Muscle of leg (tissue), 11 donors: ENCODE measurements around the gene TSC22D2. TPM values are rescaled to one million over a fixed set of nuclear protein-coding genes. Genes with fewer than 3 reads are reported as not detected.
A peak's percentile ranks its signal among the peaks of the same experiment; 100 is the strongest.

Source experiments
- DNase-seq: peaks from one replicate; pipeline ENCODE4 v3.0.0; 2013
- H3K27ac ChIP-seq: one replicate; pipeline ENCODE4 v1.5.1; 2013; ENCODE audit warnings: mild to moderate bottlenecking, low read length, control low read depth
- H3K27me3 ChIP-seq: one replicate; pipeline ENCODE4 v1.6.1; 2013; ENCODE audit warnings: low read length; ENCODE audit not compliant: control insufficient read depth, insufficient read depth
- H3K36me3 ChIP-seq: one replicate; pipeline ENCODE4 v1.6.1; 2013; ENCODE audit warnings: low read length; ENCODE audit not compliant: control insufficient read depth, insufficient read depth
- H3K4me1 ChIP-seq: one replicate; pipeline ENCODE4 v1.6.1; 2013; ENCODE audit warnings: low read length; ENCODE audit not compliant: control insufficient read depth, insufficient read depth
- H3K4me3 ChIP-seq: one replicate; pipeline ENCODE4 v1.5.1; 2013; ENCODE audit warnings: low read length, control low read depth
- H3K9me3 ChIP-seq: replicated peaks from 2 replicates; pipeline ENCODE4 v1.6.1; 2013; ENCODE audit warnings: low read depth, low read length; ENCODE audit not compliant: control insufficient read depth
- WGBS: methylation state at CpG from one replicate; pipeline ENCODE4 v1.1.5; 2013; ENCODE audit warnings: missing lambda C conversion rate; ENCODE audit not compliant: insufficient coverage; 5-methylcytosine and 5-hydroxymethylcytosine counted together
- polyA plus RNA-seq, 8 donors: library from polyadenylated mRNA; unstranded; fragments of 120-200 nt; gene quantifications; one replicate each; pipeline versions ENCODE4 v1.2.1 to v1.2.3, GENCODE V29; 2013; ENCODE audit warnings: inconsistent platforms in 1 of 8, low replicate concordance in 1 of 8; ENCODE audit not compliant: insufficient read length in 8 of 8, insufficient read depth in 1 of 8
- total RNA-seq: library from RNA; stranded (reverse); fragments of 120-200 nt; gene quantifications from one replicate; pipeline ENCODE4 v1.2.4, GENCODE V29; 2013

The TSC22D2 gene
- total and polyA plus RNA-seq, 9 donors: 16.2 to 69.5 (median 50.1) TPM

GRCh38 chr3:150384296-150385212 is 23.5 kb upstream of the TSC22D2 start:
- 20% methylated on average over 4 of the region's 17 CpGs for WGBS
- Histone ChIP-seq H3K27me3 (no peaks in the 10 kb centered on the region), H3K27ac (peak overlapping the region; percentile 37), H3K4me1 (peaks cover 2% of the 10 kb centered on the region), H3K36me3 (no peaks in the 10 kb centered on the region), H3K9me3 (no peaks in the 10 kb centered on the region), H3K4me3 (peak overlapping the region; percentile 6)
- DNase-seq: peak; percentile 83

- no peak overlapping the region for H3K27ac ChIP-seq
- H3K9me3 ChIP-seq: no peaks in the 10 kb centered on the region
- WGBS: 79% methylated on average over 2 of the region's 6 CpGs
- no peaks in the 10 kb centered on the region for H3K27me3 ChIP-seq
- H3K4me3 ChIP-seq: no peak overlapping the region
- no peak for DNase-seq
- peaks cover 4% of the 10 kb centered on the region for H3K4me1 ChIP-seq
- no peaks in the 10 kb centered on the region for H3K36me3 ChIP-seq
Measured at GRCh38 chr3:150385296-150386242, 22.5 kb upstream of the TSC22D2 start.

- no peaks in the 10 kb centered on the region for H3K9me3 ChIP-seq
- peak overlapping the region; percentile 63 for H3K27ac ChIP-seq
- no peak overlapping the region for H3K4me3 ChIP-seq
- DNase-seq: peak; percentile 81
- no peaks in the 10 kb centered on the region for H3K36me3 ChIP-seq
- peaks cover 4% of the 10 kb centered on the region for H3K4me1 ChIP-seq
- no peaks in the 10 kb centered on the region for H3K27me3 ChIP-seq
- no CpG with 5 or more reads among the region's 5 CpGs for WGBS
Measured at GRCh38 chr3:150388498-150389418, 19.3 kb upstream of the TSC22D2 start.

GRCh38 chr3:150390087-150390486 is 18.0 kb upstream of the TSC22D2 start:
- Histone ChIP-seq H3K4me1 (peaks cover 8% of the 10 kb centered on the region), H3K27ac (no peak overlapping the region), H3K4me3 (no peak overlapping the region), H3K36me3 (no peaks in the 10 kb centered on the region), H3K27me3 (no peaks in the 10 kb centered on the region), H3K9me3 (no peaks in the 10 kb centered on the region)
- no peak for DNase-seq

GRCh38 chr3:150391161-150391560 is 16.9 kb upstream of the TSC22D2 start:
- peaks cover 8% of the 10 kb centered on the region for H3K4me1 ChIP-seq

DNA sequence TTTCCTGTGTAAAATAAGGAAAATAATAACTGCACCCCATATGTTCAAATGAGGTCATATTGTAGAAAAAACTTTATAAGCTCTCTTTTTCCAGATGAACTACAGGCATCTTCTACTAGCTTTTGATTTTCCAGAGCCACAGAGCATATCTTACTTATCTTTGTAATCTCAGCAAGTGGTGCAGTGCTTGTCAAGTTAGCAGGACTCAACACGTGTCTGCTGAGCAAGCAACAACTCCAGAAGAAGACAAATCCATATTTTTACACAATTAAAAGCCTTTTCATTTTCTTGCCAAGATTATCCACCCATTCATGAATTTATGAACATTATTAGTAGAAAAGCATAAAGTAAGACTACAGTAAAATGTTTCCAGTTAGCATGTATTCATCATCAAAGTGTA is 14.4 kb upstream of the TSC22D2 start:
- H3K9me3 ChIP-seq: no peaks in the 10 kb centered on the region

More at GRCh38 chr3:150391161-150391560, 16.9 kb upstream of the TSC22D2 start:
- Histone ChIP-seq H3K36me3 (no peaks in the 10 kb centered on the region), H3K4me3 (no peak overlapping the region), H3K9me3 (no peaks in the 10 kb centered on the region), H3K27ac (no peak overlapping the region), H3K27me3 (no peaks in the 10 kb centered on the region)
- no peak for DNase-seq

DNA sequence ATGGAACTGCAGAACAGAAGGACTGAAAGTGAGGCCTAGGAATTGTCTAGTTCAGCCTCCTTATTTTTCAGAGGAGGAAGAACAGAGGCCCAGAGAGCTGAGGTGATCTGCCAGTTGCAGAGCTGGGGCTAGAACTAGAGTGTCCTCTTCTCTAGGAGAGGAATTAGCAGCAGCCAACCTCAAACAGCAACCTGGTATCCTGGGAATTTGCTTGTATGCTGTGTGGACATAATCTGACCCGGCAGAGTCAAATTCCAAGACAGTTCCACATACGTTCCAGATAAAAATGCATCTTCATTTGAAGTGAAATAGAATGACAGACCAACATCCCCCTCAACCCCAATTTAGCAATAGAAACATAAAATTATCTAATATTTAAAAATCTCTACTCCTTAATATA is 13.5 kb upstream of the TSC22D2 start:
- no peaks in the 10 kb centered on the region for H3K27me3 ChIP-seq

More for the DNA sequence above, 14.4 kb upstream of the TSC22D2 start:
- no CpG with 5 or more reads among the region's 1 CpG for WGBS
- Histone ChIP-seq H3K27me3 (no peaks in the 10 kb centered on the region), H3K27ac (no peak overlapping the region), H3K36me3 (no peaks in the 10 kb centered on the region), H3K4me1 (peaks cover 8% of the 10 kb centered on the region), H3K4me3 (no peak overlapping the region)
- DNase-seq: no peak

GRCh38 chr3:150396491-150396890 is 11.6 kb upstream of the TSC22D2 start:
- DNase-seq: peak; percentile 68
- Histone ChIP-seq H3K36me3 (no peaks in the 10 kb centered on the region), H3K27ac (peak overlapping the region; percentile 67), H3K27me3 (no peaks in the 10 kb centered on the region), H3K4me1 (peaks cover 8% of the 10 kb centered on the region), H3K9me3 (no peaks in the 10 kb centered on the region), H3K4me3 (no peak overlapping the region)
- no CpG with 5 or more reads among the region's 1 CpG for WGBS

More for the DNA sequence above, 13.5 kb upstream of the TSC22D2 start:
- peak overlapping the region; percentile 37 for H3K27ac ChIP-seq
- H3K4me1 ChIP-seq: peaks cover 10% of the 10 kb centered on the region
- WGBS: no CpG with 5 or more reads among the region's 2 CpGs
- H3K9me3 ChIP-seq: no peaks in the 10 kb centered on the region
- no peaks in the 10 kb centered on the region for H3K36me3 ChIP-seq
- DNase-seq: no peak
- H3K4me3 ChIP-seq: no peak overlapping the region

- no peaks in the 10 kb centered on the region for H3K9me3 ChIP-seq
- no CpG with 5 or more reads among the region's 3 CpGs for WGBS
- no peak overlapping the region for H3K4me3 ChIP-seq
- peak overlapping the region; percentile 67 for H3K27ac ChIP-seq
- H3K27me3 ChIP-seq: no peaks in the 10 kb centered on the region
- no peaks in the 10 kb centered on the region for H3K36me3 ChIP-seq
- DNase-seq: peak; percentile 89
- peaks cover 8% of the 10 kb centered on the region for H3K4me1 ChIP-seq
Measured at GRCh38 chr3:150396956-150397550, 11.0 kb upstream of the TSC22D2 start.
